SK-MEL-5 (cell line): ENCODE results near the gene RNF183. TPM values are rescaled to one million over a fixed set of nuclear protein-coding genes. Genes with fewer than 3 reads are reported as not detected.

Experiments
- DNase-seq: peaks from one replicate; pipeline ENCODE4 v3.0.0-alpha.2; 2016; ENCODE audit warnings: low read depth, low spot score
- in situ Hi-C: cut with HindIII; loops from 2 replicates; pipeline ENCODE4 v1.10.0; 2016; ENCODE audit warnings: low sequenced_read_pairs, high pct_unique_total_duplicates, low pct_unique_long_range_greater_than_20kb
- polyA plus RNA-seq, 2 experiments: library from polyadenylated mRNA; depleted of rRNA; stranded (reverse); fragments of >200 nt; gene quantifications; 2 replicates each; pipeline ENCODE4 v1.2.3, GENCODE V29; 2015
- total RNA-seq: library from RNA; depleted of rRNA; stranded (reverse); fragments of >200 nt; shearing (Covaris generic); gene quantifications from 2 replicates; pipeline ENCODE4 v1.2.3, GENCODE V29; 2014; rRNA removed

The RNF183 gene
- not detected in 2 replicates for total RNA-seq
- polyA plus RNA-seq (2015; cell fraction: cytosol; rRNA removed), result not detected in 2 replicates
- 0.15 and 1.5 TPM in 2 replicates for polyA plus RNA-seq (2015; cell fraction: nucleus; rRNA removed)

- in situ Hi-C loops, result no loop called here
- DNase-seq, result no peak
Observed at GRCh38 chr9:113302792-113303418, at the start of gene RNF183. RNF183 (minus strand) TSS chr9:113303376; CDS start chr9:113298184, 5,192 bp downstream.

- in situ Hi-C loops, result no loop called here
Observed at GRCh38 chr9:113352411-113352810, 49.2 kb upstream of the RNF183 start.

GRCh38 chr9:113352006-113352405, 48.8 kb upstream of the RNF183 start:
- no peak for DNase-seq
- in situ Hi-C loops, result no loop called here

More at GRCh38 chr9:113352411-113352810, 49.2 kb upstream of the RNF183 start:
- no peak for DNase-seq

- no peak for DNase-seq
- in situ Hi-C loops, result no loop called here
Observed at GRCh38 chr9:113350937-113351336, 47.8 kb upstream of the RNF183 start.

GRCh38 chr9:113350107-113350661, 47.0 kb upstream of the RNF183 start:
- DNase-seq, result no peak
- in situ Hi-C loops, result no loop called here

- no peak for DNase-seq
- in situ Hi-C loops, result no loop called here
Observed at GRCh38 chr9:113349445-113350094, 46.4 kb upstream of the RNF183 start, which contains the start of gene BSPRY. BSPRY (plus strand) TSS chr9:113349541; CDS start chr9:113349580, 39 bp downstream.

- in situ Hi-C loops, result no loop called here
- DNase-seq, result no peak
Observed at GRCh38 chr9:113349066-113349444, 45.9 kb upstream of the RNF183 start.

- in situ Hi-C loops, result no loop called here
- no peak for DNase-seq
Observed at GRCh38 chr9:113348437-113348836, 45.3 kb upstream of the RNF183 start.

- in situ Hi-C loops, result no loop called here
Observed at GRCh38 chr9:113345671-113346070, 42.5 kb upstream of the RNF183 start.

GRCh38 chr9:113345190-113345589, 42.0 kb upstream of the RNF183 start:
- in situ Hi-C loops, result no loop called here

More at GRCh38 chr9:113345671-113346070, 42.5 kb upstream of the RNF183 start:
- no peak for DNase-seq

GRCh38 chr9:113343732-113344231, 40.6 kb upstream of the RNF183 start:
- peak; percentile 95 for DNase-seq
- in situ Hi-C loops, result no loop called here

More at GRCh38 chr9:113345190-113345589, 42.0 kb upstream of the RNF183 start:
- peak; percentile 97 for DNase-seq

- in situ Hi-C loops, result no loop called here
- DNase-seq, result peak; percentile 55
Observed at GRCh38 chr9:113341712-113342410, 38.7 kb upstream of the RNF183 start.

GRCh38 chr9:113340011-113340699, 37.0 kb upstream of the RNF183 start, which contains the start of gene WDR31:
WDR31 (minus strand) TSS chr9:113340275; CDS start chr9:113332022, 8,253 bp downstream.
- peak; percentile 85 for DNase-seq
- in situ Hi-C loops, result no loop called here

GRCh38 chr9:113337714-113338113, 34.5 kb upstream of the RNF183 start:
- in situ Hi-C loops, result no loop called here

GRCh38 chr9:113331780-113332179, 28.6 kb upstream of the RNF183 start:
- DNase-seq, result no peak
- in situ Hi-C loops, result no loop called here

More at GRCh38 chr9:113337714-113338113, 34.5 kb upstream of the RNF183 start:
- DNase-seq, result no peak

- in situ Hi-C loops, result no loop called here
- DNase-seq, result no peak
Observed at GRCh38 chr9:113328045-113328782, 25.0 kb upstream of the RNF183 start.
